ENCODE measurements around the gene ZMIZ1. TPM values are rescaled to one million over a fixed set of nuclear protein-coding genes. Genes with fewer than 3 reads are reported as not detected.

The ZMIZ1 gene
- total RNA-seq, 4 donors from 2014 or later = 22.7 to 37.5 (median 31.7) TPM

GRCh38 chr10:79346012-79346340 lies 277.2 kb downstream of the ZMIZ1 start:
- in situ Hi-C loops (cut with MboI; ENCODE audit: low sequenced_read_pairs in 4 of 4) = no loop called here
- Histone ChIP-seq H3K27ac (no peak overlapping the region), H3K4me1 (peaks cover 13 to 18% of the 10 kb centered on the region in 2 donors), H3K27me3 (no peaks in the 10 kb centered on the region), H3K36me3 (peaks cover 0 to 17% of the 10 kb centered on the region in 2 donors), H3K4me3 (no peak overlapping the region), H3K9me3 (no peaks in the 10 kb centered on the region)
- no peak for ATAC-seq
- intact Hi-C loops (cut with DNase I; ENCODE audit: low total_unique reads) = loop anchor here (5.0 kb wide), 1 partner anchor 861 kb away; the partner anchor contains the start of gene ANXA11
- peak in 1 of 2 donors; percentile 9 for DNase-seq
- TF ChIP-seq CTCF (IDR thresholded peaks at IDR 0.05 in 4 of 5, conservative IDR thresholded peaks at IDR 0.05 in 1 of 5) (no peak), POLR2A (IDR thresholded peaks at IDR 0.05) (no peak)

- TF ChIP-seq POLR2A (IDR thresholded peaks at IDR 0.05) (no peak), CTCF (IDR thresholded peaks at IDR 0.05 in 4 of 5, conservative IDR thresholded peaks at IDR 0.05 in 1 of 5) (no peak)
- ATAC-seq (no peak), DNase-seq (peak in 1 of 2 donors; percentile 9)
- Histone ChIP-seq H3K9me3 (no peaks in the 10 kb centered on the region), H3K4me1 (peaks cover 13 to 18% of the 10 kb centered on the region in 2 donors), H3K27ac (peak overlapping the region in 2 of 4 donors; percentile 90 to 97), H3K4me3 (peak overlapping the region in 2 of 4 donors; percentile 70 to 74), H3K27me3 (no peaks in the 10 kb centered on the region), H3K36me3 (peaks cover 0 to 23% of the 10 kb centered on the region in 2 donors)
- in situ Hi-C loops (cut with MboI; ENCODE audit: low sequenced_read_pairs in 4 of 4) = no loop called here
- intact Hi-C loops (cut with DNase I; ENCODE audit: low total_unique reads) = loop anchor here (1.0 to 5.0 kb wide), 2 partner anchors 121 to 861 kb away; partner anchors contain the start of gene ANXA11
Observed at GRCh38 chr10:79346388-79347225, 277.8 kb downstream of the ZMIZ1 start.

- H3K9me3 ChIP-seq = no peaks in the 10 kb centered on the region
- TF ChIP-seq POLR2A (IDR thresholded peaks at IDR 0.05) = peak; percentile 94
- peak; percentile 96 to 99 (median 98) for TF ChIP-seq CTCF (IDR thresholded peaks at IDR 0.05 in 4 of 5, conservative IDR thresholded peaks at IDR 0.05 in 1 of 5)
- peak; percentile 85 to 89 for ATAC-seq
- in situ Hi-C loops (cut with MboI; ENCODE audit: low sequenced_read_pairs in 4 of 4) = no loop called here
- intact Hi-C loops (cut with DNase I; ENCODE audit: low total_unique reads) = loop anchor here (1.0 to 5.0 kb wide), 2 partner anchors 120 to 860 kb away; partner anchors contain the start of gene ANXA11
- peak within 1 kb of the TSS; percentile 58 to 87 (median 72) for H3K4me3 ChIP-seq
- peaks cover 0 to 31% of the 10 kb centered on the region in 2 donors for H3K36me3 ChIP-seq
- H3K4me1 ChIP-seq = peaks cover 13 to 18% of the 10 kb centered on the region in 2 donors
- H3K27me3 ChIP-seq = no peaks in the 10 kb centered on the region
- H3K27ac ChIP-seq = peak within 1 kb of the TSS; percentile 90 to 97 (median 93)
- peak; percentile 88 to 92 for DNase-seq
Observed at GRCh38 chr10:79347226-79347893, 278.6 kb downstream of the ZMIZ1 start, which contains the start of gene PPIF. Gene PPIF, plus strand, starts transcription at chr10:79347469. Its CDS starts 80 bp downstream, at chr10:79347549.

GRCh38 chr10:79347894-79348639 lies 279.3 kb downstream of the ZMIZ1 start:
- no peaks in the 10 kb centered on the region for H3K9me3 ChIP-seq
- H3K27ac ChIP-seq = peak overlapping the region; percentile 90 to 97 (median 93)
- intact Hi-C loops (cut with DNase I; ENCODE audit: low total_unique reads) = loop anchor here (1.0 to 5.0 kb wide), 2 partner anchors 119 to 859 kb away; partner anchors contain the start of gene ANXA11
- H3K36me3 ChIP-seq = peaks cover 0 to 38% of the 10 kb centered on the region in 2 donors
- no peaks in the 10 kb centered on the region for H3K27me3 ChIP-seq
- in situ Hi-C loops (cut with MboI; ENCODE audit: low sequenced_read_pairs in 4 of 4) = no loop called here
- H3K4me3 ChIP-seq = peak overlapping the region; percentile 58 to 87 (median 72)
- TF ChIP-seq POLR2A (IDR thresholded peaks at IDR 0.05) (peak in 1 of 2 donors; percentile 33), CTCF (IDR thresholded peaks at IDR 0.05 in 4 of 5, conservative IDR thresholded peaks at IDR 0.05 in 1 of 5) (peak in 1 of 5 experiments; percentile 14)
- DNase-seq = peak; percentile 48 to 70
- ATAC-seq = peak; percentile 61 to 75
- H3K4me1 ChIP-seq = peaks cover 13 to 18% of the 10 kb centered on the region in 2 donors

Measured in gastrocnemius medialis (tissue), 4 donors.